Loucy (cell line): ENCODE results near the gene BTK.

ENCODE experiments used
- CTCF ChIP-seq: fragments of 200-600 bp; sonication (generic); conservative IDR thresholded peaks from 2 replicates; pipeline ENCODE4 v1.5.1; 2014; ENCODE audit warnings: mild to moderate bottlenecking, antibody characterized with exemption, low read length
- EZH2phosphoT487 ChIP-seq: fragments of 200-600 bp; IDR thresholded peaks from 2 replicates; pipeline ENCODE4 v1.6.1; 2018; ENCODE audit warnings: antibody characterized with exemption, mild to moderate bottlenecking, moderate library complexity, borderline replicate concordance

DNA sequence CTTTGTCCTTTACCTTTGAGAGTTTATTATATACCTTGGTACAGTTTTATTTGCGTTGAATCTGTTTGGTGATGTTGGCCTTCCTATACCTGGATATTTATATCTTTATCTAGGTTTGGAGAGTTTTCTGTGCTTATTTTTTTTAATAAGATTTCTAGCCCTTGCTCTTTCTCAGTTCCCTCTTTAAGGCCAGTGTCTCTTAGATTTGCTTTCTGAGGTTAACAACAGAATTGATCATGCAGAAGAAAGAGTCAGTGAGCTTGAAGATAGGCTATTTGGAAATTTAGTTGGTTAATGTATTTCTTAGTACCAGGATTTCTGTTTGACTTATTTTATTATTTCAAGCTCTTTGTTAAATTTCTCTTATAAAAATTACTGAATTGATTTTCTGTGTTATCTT lies 82.2 kb downstream of the BTK start:
- no peak for TF ChIP-seq CTCF
- TF ChIP-seq EZH2phosphoT487, result no peak
